ENCODE measurements around the gene MED9. TPM values are rescaled to one million over a fixed set of nuclear protein-coding genes. Genes with fewer than 3 reads are reported as not detected.

MED9 gene
- total and polyA plus RNA-seq, 12 donors, result 8.2 to 41.2 (median 18.4) TPM

DNA sequence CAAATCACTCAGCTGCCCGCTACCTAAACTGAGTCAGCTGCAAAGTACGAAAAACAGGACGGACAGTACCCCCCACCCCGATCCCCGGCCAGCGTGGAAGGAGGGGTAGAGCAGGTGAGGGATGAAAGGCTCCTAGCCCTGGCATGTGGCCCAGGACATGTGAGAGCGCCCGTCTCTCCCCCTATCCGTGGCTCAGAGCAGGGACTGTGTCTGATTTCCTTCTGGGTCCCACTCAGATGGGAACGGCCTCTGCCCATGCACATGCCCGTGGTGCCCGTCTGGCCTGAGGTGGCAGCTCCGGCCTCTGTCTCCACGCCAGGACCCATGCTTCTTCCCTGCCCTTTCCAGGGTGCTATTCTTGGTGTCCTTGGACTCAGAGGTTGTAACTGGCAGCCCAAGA lies 49.6 kb downstream of the MED9 start:
- no peaks in the 10 kb centered on the region for H3K27me3 ChIP-seq
- intact Hi-C loops (cut with DNase I), result no loop called here
- H3K4me3 ChIP-seq, result peak overlapping the region in 1 of 4 donors; percentile 7
- peak overlapping the region in 1 of 5 donors; percentile 43 for H3K27ac ChIP-seq
- peak in 5 of 7 donors; percentile 38 to 47 (median 42) for DNase-seq
- no peaks in the 10 kb centered on the region for H3K36me3 ChIP-seq (replicated peaks in 1 of 2)
- TF ChIP-seq, protein P1, sequence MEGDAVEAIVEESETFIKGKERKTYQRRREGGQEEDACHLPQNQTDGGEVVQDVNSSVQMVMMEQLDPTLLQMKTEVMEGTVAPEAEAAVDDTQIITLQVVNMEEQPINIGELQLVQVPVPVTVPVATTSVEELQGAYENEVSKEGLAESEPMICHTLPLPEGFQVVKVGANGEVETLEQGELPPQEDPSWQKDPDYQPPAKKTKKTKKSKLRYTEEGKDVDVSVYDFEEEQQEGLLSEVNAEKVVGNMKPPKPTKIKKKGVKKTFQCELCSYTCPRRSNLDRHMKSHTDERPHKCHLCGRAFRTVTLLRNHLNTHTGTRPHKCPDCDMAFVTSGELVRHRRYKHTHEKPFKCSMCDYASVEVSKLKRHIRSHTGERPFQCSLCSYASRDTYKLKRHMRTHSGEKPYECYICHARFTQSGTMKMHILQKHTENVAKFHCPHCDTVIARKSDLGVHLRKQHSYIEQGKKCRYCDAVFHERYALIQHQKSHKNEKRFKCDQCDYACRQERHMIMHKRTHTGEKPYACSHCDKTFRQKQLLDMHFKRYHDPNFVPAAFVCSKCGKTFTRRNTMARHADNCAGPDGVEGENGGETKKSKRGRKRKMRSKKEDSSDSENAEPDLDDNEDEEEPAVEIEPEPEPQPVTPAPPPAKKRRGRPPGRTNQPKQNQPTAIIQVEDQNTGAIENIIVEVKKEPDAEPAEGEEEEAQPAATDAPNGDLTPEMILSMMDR (IDR thresholded peaks at IDR 0.05), result no peak
- no peak for TF ChIP-seq POLR2A (IDR thresholded peaks at IDR 0.05)
- 42 to 55% (median 43%) methylated on average over 6 to 14 of the region's 14 CpGs for WGBS, 4 donors
- no peaks in the 10 kb centered on the region for H3K9me3 ChIP-seq (replicated peaks in 1 of 3)
- peaks cover 4 to 5% of the 10 kb centered on the region in 2 donors for H3K4me1 ChIP-seq (replicated peaks in 1 of 2)

DNA sequence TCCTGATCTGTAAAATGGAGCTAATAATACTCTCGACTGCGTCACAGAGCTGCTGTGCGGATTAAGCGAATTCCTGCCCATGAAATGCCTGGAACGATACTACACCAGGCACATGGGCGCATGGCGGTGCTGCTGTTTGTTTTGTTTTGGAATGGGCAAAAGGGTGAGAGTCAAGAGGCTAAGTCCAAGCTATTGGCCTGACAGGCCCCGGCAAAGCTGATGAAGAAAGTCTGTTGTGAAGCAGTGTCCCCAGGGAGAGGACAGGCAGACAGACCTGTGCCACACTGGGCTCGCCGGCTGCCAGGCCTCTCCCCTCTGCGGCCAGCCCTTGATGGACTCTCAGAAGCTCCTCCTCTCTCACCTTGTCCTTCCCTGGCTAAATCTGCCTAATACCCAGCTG lies 50.7 kb downstream of the MED9 start:
- 90 to 99% (median 94%) methylated on average over 10 to 11 of the region's 11 CpGs for WGBS, 4 donors
- Histone ChIP-seq H3K27me3 (no peaks in the 10 kb centered on the region), H3K27ac (no peak overlapping the region), H3K4me3 (no peak overlapping the region), H3K36me3 (replicated peaks in 1 of 2) (no peaks in the 10 kb centered on the region), H3K4me1 (replicated peaks in 1 of 2) (peaks cover 4 to 5% of the 10 kb centered on the region in 2 donors), H3K9me3 (replicated peaks in 1 of 3) (no peaks in the 10 kb centered on the region)
- no peak for DNase-seq
- TF ChIP-seq, protein P1 (IDR thresholded peaks at IDR 0.05), result no peak
- TF ChIP-seq POLR2A (IDR thresholded peaks at IDR 0.05), result no peak
- intact Hi-C loops (cut with DNase I), result no loop called here

DNA sequence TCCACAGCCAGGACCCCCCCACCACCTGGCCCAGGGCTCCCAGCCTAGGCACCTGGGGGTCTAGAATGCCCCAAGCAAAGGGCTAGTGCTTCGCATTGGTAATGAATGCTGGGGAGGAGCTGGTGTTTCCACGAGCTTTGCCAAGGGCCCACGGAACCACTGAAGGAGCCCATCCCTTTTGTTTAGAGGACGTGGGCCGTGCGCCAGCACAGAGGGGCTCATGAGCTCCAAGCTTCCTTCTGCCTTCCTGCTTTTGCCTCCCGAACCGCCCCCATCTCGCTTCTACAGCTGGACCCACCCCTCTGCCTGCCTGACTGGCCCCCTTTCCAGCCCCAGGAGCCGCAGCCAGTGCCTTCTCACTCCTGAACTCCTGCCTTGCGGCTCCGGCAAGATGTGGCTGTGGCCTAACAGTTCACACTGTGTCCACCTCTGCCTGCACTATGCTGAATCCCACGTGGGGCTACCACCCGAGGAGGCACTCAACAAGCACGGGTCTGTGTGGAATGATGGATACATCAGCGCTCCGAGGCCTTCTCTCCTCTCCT lies 51.2 kb downstream of the MED9 start:
- H3K4me3 ChIP-seq, result no peak overlapping the region
- DNase-seq, result no peak
- no peak for TF ChIP-seq POLR2A (IDR thresholded peaks at IDR 0.05)
- TF ChIP-seq, protein P1 (IDR thresholded peaks at IDR 0.05), result no peak
- no peaks in the 10 kb centered on the region for H3K9me3 ChIP-seq (replicated peaks in 1 of 3)
- H3K36me3 ChIP-seq (replicated peaks in 1 of 2), result no peaks in the 10 kb centered on the region
- peaks cover 4 to 5% of the 10 kb centered on the region in 2 donors for H3K4me1 ChIP-seq (replicated peaks in 1 of 2)
- no peak overlapping the region for H3K27ac ChIP-seq
- 89 to 93% (median 90%) methylated on average over 12 to 17 of the region's 17 CpGs for WGBS, 4 donors
- intact Hi-C loops (cut with DNase I), result no loop called here
- no peaks in the 10 kb centered on the region for H3K27me3 ChIP-seq

DNA sequence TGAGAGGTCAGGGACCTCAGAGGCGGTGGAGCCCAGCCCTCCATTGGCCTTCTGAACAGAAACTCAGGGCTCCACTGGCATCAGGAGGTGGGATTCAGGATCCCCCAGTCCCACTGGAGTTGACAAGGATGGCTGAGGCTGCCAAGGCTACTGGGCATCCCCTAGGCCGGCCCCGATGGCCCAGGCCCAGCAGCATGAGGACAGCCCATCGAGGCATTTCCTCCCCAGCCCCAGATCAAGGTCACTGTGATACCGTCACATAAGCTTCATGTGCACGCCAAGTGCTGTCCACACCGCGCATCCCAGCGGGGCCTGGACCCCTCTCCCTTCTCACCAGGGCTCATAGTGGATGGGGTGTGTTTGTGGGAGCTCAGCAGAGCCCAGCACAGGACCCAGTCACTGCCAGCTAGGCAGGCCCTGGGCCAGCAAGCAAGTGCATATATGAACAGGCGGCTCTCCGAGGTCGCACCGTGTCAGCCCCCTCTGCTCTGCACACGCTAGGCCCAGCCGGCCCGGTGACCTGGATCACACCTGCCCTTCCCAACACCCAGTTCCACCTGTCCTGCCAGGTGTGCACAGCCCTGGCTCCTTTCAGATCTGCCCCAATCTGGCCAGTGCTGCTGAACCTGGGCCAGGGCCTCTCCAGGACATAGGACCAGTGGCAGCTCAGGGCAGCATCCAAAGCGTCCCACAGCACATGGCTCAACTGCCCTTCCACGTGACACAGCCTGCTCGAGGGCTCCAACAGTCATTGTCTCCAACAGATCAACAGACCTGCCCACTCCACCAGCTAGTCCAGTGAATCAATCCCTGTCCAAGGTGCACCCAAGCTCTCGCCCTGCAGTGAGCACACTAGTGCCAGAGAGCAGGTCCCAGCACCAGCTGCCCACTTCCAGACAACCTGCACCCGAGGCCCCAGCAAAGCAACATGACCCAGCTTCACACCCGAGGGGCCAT lies 52.2 kb downstream of the MED9 start:
- H3K4me1 ChIP-seq (replicated peaks in 1 of 2), result peaks cover 4 to 5% of the 10 kb centered on the region in 2 donors
- no peak overlapping the region for H3K4me3 ChIP-seq
- no peaks in the 10 kb centered on the region for H3K9me3 ChIP-seq (replicated peaks in 1 of 3)
- no peak overlapping the region for H3K27ac ChIP-seq
- H3K36me3 ChIP-seq (replicated peaks in 1 of 2), result no peaks in the 10 kb centered on the region
- 77 to 100% (median 81%) methylated on average over 3 to 22 of the region's 22 CpGs for WGBS, 4 donors
- peak in 1 of 7 donors; percentile 37 for DNase-seq
- intact Hi-C loops (cut with DNase I), result no loop called here
- H3K27me3 ChIP-seq, result no peaks in the 10 kb centered on the region
- TF ChIP-seq, protein P1 (IDR thresholded peaks at IDR 0.05), result no peak
- no peak for TF ChIP-seq POLR2A (IDR thresholded peaks at IDR 0.05)
